Stimulated activated CD8-positive, alpha-beta memory T cell treated with anti-CD3 and anti-CD28 coated beads, Interleukin-12 subunit alpha, Interleukin-12 subunit beta, amount 100 ng/mL, for 4 hours (primary cell): Measurements from ENCODE around the gene ETS2.

Experiments
- DNase-seq: peaks from one replicate; pipeline ENCODE4 v3.0.0-alpha.2; 2020; ENCODE audit warnings: low read depth

ETS2 gene

DNA sequence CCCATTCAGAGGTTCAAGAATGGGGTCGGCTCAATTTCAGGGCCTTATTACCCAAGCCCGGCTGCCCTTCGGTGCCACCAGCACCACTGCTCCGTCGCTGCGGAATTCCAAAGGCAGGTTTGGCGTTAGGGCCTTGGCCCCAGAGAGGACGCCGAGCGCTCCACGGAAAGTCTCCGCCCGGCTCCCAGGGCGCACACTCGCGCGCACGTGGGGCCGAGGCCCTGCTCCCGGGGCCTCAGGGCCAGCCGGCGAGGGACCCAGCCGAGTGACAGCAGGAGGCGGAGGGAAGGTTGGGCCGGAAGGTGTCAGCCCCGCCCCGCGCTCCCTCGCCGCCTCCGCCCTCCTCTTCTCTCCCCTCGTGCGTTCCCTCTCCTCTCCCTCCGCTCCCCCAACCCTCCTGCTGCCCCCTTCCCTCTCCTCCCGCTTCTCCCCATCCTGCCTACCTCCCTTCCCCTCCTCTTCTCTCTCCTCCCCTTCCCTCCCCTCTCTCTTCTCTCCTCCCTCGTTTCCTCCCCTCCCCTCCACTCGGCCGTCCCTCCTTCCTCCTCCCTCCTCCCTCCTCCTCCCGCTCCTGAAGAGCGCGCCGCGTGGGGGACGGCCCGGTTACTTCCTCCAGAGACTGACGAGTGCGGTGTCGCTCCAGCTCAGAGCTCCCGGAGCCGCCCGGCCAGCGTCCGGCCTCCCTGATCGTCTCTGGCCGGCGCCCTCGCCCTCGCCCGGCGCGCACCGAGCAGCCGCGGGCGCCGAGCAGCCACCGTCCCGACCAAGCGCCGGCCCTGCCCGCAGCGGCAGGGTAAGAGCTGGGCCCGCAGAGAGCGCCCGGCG, at the start of gene ETS2:
TSS of gene ETS2 (plus strand) at position 602 of the 825 bp plus-strand sequence. CDS start 4,106 bp downstream, outside the sequence.
- DNase-seq, result peak; percentile 66

DNA sequence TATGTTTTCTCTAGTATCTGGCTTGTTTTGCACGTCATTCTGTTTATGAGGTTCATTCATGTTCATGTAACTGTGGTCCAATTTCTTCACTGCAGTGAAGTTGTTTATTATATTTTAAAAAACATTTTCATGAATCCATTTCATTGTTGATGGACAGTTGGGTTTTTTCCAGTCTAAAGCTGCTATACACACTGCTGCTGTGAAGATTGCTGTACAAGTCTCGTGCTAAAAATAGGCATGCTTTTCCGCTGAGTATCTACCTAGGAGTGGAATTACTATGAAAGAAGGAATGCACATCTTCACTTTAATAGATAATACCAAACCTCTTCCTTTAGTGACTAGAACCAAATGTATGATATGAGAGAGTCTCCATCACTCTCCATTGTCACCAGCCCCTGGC, 49.0 kb upstream of the ETS2 start:
- DNase-seq, result no peak

DNA sequence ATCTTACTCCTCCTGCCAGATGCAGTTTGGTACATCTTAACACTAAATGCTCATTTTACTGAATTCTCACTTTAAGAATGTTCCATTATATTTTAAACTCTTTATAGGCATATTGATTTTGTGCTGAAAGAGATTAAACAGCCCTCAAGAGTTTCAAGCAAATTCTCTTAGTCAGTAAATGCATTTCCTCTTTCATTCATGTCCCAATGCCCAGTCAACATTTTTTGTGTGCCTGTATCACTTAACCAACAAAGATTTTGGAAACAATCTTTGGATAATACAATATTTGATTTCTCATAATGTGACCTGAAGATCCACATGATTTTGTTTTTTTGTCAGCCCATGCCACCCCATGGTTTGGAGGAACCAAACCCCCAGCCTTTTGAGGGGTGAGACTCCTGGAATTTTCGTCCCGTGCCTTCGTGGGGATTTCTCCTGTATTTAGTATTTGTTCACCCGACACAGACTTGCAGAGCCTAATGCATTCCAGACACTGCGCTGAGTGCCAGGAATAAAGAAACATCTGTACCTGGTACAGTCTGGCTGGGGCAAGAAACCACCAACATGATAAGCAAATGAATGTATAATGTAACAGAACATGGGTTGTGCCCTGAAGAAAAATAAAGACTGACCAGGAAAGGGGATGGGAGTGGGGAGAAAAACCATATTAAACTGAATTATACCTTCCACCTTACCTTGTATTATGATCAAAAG, 47.1 kb upstream of the ETS2 start:
- no peak for DNase-seq

DNA sequence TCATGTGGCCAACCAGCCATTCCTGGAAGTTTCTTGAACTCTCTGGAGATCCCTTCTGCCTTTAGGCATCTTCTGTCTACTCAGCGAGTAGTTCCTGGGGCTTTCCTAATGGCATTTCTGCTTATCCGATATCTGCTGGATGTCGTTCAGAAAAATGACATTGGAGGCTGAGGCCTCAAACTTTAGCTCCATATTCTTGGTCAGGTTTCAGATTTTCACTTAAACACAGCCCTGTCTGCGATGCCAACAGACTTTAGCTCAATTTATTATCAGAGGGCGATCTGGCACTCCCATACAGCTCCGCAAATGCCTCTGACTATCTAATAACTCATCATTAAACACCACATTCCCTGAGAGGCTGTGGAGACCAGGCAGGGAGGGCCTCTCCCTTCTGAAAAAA, 46.3 kb upstream of the ETS2 start:
- DNase-seq, result no peak

DNA sequence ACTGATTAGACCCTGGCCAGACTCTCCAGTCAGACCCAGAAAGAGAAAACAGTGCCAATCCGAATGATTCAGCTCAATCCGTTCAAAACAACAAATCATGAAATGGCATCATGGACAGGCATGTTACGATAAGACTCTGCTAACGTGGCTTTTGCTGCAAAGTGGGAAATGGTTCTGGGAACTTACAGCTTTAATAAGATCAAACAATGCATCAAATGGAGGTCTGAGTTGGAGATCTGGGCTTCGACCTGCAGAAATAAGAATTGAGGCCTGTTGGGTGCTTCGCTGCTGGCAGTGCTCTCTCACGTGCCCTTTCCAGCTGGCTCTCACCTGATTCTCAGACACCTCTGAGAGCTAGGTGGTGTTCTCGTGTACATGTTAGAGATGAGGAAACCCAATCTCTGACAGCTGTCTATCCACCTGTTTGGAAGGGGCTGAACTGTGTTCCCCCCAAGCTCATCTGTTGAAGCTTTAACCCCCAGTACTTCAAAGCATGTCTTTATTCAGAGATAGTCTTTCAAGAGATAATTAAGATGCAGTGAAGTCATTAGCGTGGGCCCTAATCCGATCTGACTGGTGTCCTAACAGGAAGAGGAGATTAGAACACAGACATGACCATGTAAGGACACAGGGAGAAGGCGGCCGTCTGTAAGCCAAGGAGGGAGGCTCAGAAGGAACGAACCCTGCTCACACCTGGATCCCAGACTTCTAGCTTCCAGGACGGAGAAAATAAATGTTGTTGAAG, 45.5 kb upstream of the ETS2 start:
- no peak for DNase-seq

DNA sequence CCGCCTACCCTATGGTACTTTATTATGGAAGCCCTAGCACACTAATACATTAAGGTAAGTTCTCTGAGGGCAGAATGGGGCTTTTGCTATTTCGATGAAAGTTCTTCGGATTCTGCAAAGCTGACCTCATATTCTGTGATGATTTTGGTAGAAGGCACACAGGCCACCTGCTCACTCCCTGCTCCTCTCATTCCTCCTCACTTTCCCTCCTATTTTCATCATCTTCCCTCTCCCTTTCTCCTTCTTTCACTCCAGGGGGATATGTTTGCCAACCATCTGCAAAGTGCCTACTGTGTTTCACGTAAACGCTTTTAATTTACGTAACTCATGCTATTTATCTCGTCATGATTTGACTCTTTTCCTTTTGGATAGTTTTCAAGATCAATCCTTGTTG, 45.0 kb upstream of the ETS2 start:
- no peak for DNase-seq

DNA sequence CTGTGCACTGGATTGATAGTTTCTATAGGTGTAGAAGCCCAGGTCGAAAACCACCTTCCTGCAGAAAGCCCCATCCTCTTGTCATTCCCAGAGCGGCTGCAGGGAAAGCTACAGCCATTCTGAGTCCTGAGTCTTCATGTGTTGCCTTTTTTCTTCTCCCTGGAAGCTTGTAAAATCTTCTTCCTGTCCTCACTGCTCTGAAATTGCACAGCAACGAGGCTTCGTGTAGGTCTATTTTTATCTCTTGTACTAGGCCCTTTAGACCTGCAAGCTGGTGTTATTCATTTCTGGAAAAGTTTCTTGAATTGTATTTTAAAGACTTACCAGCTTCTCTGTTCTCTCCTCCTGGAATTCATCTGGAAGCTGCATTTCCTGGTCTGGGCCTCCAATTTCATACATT, 44.2 kb upstream of the ETS2 start:
- DNase-seq, result no peak

DNA sequence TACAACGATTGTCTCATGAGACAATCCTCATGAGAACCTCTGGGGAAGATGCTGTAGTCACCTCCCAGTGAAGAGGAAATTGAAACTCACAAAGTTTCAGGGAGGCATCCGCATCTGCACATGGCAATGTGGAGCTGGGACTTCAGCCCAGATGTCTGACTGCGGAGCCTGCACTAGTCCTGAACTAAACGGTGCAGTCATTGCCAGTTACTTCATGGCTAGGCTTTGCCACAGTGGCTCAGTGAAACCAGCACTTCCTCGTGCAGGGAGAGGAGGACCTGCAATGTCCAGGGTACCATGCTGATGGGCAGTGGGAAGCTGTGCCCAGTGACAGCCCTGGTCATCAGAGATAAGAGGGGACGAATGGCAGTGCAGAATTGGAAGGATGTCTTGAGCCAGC, 40.7 kb upstream of the ETS2 start:
- DNase-seq, result no peak

DNA sequence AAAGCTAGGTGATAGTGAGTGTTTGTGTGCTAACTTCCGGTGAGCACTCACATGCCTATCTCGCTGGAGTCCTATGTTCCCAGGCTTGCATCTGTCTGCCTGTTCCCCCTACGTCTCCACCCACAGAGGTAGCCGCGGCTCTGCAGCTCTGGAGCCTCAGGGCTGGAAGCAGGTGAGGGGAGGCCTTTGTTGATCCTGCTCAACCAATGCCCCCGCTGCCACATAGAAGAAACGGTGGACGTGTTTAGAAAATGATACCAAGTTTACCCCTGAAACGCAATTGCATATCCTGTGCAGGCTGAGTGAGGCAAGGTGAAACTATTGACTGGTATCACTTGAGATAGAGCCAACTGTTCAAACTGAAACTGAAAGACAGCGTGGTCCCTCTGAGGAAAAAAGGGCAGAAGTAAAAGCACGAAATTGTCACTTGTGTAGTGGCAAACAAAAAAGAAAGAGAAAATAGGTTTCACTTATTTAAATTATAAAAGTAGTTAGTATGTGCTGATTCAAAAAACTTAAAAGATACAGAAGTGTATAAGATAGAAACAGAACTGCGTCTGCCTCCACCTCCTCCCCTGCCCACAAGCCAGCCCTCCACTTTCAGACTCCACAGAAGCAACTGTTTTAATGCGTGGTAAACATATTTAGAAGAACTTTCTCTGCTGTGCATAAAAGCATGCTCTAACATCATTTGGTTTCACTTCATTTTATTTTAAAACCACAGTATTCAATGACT, 38.6 kb upstream of the ETS2 start:
- DNase-seq, result peak; percentile 10

DNA sequence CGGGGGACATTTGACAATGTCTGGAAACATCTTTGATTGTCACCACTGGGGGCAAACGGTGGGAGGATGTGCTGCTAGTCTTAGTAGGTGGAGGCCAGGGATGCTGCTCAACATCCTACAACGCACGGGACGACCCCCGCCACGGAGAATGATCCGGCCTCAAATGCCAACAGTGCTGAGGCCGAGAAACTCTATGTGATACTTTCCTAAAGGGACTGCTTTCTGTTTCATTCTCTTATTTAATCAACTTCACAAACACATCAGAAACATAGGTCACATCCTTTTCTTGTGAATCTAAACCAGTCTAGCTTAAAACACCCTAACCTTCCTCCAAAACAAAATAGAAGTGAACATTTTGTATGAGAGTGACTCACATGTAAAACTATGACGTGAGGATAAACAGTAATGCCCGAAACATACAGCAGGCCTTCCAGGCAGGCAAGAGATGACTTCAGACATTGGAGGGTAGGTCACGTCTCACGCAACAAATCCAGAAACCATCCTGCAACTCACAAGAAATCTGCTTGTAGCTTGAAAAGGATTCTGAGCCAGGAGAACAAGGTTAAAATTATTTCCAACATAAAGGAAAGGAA, 37.2 kb upstream of the ETS2 start:
- DNase-seq, result peak; percentile 11

DNA sequence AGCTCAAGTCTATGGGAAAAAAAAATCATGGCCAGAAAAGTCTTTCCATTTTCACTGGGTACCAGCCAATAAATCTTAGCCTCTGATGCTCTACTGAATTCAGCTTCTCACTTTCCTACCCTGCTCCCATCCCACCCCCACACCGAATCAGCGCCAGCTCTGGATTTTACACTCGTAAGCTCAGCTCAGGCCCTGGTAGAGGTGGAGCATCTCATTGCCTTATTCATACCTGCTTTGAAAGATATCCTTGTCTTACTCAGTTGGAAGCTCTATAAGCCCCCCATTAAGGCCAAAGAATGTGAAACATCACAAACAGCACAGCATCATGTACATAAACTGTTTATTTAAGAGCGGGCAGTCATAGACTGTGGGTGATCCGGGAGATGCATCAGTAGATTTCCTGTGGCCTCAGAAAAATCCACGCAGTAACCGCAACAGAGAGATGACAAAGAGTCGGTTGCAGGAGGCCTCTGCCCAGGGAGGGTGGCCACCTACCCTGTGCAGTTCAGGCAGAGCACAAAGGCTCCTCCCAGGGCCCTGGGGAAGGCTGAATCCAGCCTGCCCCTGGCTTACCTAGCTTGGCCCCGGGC, 36.4 kb upstream of the ETS2 start:
- DNase-seq, result no peak

DNA sequence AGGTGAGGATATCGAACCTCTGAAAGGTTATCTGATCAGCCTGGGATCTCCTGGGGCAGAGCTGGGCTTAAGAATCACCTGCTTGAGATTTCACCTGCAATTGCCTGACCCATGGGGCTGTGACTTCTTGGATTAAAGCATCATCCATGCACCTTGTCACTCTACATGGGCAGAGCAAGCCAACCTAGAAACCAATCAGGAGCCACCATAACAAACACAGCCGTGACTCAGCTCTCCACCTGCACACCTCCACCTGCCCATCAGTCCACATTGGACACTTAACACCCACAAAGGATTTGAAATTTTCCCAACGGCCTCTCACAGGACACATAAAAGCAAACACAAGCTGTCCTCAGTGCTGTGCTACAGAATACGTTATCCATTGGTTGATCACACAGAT, 35.1 kb upstream of the ETS2 start:
- no peak for DNase-seq

DNA sequence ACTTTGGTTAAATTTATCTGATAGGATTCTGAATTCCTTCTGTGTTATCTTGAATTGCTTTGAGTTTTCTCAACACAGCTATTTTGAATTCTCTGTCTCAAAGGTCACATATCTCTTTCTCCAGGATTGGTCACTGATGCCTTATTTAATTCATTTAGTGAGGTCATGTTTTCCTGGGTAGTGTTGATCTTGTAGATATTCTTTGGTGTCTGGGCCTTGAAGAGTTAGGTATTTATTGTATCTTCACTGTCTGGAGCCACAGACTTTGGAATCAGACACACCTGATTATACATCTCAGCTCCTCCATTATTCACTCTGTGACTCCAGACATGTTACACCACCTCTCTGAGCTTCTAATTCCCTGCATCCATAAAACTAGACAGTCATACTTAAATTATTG, 34.2 kb upstream of the ETS2 start:
- DNase-seq, result no peak

DNA sequence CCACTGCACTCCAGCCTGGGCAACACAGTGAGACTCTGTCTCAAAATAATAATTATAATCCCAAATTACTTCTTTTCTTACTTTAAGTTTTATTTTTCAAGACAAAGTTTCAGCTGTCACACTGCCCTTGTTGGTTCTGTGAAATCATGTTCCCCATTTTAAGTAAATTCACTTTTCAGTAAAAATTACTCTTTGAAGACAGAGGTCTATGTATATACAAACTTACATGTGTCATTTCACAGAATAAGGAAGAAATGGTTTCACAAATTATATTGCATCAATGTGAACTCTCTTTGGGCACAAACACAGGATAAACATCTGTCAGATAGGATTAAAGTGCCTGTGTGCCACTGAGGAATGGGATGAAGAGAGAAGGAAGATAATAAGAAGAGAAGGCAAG, 33.1 kb upstream of the ETS2 start:
- no peak for DNase-seq

DNA sequence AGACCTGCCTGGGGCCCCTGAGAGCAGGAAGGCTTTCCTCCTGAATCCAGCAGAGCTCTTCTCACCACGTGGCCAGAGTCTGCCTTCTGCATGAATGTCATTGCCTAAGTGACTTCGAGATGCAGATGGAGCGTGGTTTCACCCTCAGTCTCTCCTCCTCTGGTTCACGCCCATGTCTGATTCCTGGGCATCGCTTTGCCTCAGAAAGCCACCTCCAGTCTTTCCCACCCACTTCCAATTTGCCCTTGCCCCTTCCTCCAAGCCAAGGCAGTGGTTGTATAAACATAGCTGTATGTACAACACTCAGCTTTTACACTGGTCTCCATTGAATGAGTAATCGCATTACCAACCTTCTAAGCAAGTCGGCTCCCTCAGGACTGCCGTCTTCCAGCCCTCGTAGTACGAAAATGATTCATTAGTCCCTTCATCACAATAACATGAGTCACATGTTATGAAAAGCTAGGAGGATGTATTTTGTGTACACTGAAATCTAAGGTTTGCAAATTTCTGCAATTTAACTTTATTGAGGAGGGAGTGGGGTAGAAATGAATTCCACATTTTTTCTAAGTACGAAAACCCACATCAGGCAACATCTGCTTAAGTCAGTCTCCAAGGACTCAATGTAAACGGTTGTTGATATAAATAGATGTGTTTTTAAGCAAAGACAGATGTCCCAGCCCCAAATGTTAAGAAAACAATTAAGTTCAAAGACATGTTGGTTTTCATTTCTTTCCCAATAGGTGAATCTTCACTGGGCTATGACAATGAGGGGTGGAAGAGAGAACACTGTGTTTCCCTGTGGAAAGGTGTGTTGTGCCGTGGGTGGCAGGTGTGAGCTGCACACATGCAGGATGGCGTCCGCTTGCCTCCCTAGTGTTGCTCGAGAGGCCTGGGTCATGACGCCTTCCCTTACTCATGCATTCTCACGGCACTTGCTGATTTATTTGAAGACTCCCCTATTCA, 32.3 kb upstream of the ETS2 start:
- DNase-seq, result no peak

DNA sequence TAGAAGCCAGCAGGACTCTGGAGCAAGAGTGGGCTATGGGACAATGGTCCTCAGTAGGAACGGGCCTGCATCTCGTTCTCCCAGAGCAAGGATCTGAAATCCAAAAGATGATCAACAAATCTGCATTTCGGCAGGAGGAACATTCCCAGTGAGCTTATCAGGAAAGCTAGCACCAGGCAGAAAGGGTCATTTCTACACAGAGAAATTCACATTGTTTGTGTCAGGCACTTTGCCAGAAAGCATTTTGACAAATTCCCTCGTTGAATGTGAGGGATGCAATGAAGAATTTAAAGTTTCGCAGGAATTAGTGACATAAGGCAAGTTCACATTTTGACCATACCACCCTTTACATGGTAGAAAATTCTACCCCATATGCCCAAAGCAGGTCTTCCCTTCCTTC, 31.6 kb upstream of the ETS2 start:
- DNase-seq, result no peak

DNA sequence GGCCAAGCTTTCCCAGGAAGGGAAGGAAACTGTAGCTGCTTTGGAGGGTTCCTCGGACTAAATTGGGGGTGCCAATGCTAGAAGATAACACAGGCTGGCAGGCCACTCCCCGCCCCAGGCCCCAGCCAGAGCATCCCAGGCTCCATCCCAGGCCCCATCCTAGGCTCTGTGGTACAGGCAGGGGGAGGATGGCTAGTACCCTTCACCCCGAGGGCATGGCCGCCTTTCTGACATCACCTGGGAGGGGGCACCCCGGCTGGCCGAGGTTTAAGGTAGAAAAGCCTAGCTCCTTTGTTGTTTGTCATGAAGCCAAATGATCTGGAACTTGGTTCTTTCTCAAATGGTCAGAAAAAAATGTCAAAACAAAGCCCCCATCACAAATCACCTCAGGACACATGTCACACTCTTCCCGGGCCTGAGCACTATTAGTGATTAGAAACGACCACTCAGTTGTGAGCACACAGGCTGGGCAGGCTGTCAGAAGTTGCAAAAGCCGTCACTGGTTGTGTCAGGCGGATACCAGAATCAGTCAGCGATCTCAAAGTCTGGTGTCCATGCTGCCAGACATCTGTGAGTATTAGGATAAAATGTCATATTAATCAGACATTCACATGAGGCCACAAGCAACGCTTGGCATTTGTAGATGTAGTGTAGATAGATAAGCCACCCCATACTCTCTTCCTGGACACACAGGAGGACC, 31.0 kb upstream of the ETS2 start:
- no peak for DNase-seq

DNA sequence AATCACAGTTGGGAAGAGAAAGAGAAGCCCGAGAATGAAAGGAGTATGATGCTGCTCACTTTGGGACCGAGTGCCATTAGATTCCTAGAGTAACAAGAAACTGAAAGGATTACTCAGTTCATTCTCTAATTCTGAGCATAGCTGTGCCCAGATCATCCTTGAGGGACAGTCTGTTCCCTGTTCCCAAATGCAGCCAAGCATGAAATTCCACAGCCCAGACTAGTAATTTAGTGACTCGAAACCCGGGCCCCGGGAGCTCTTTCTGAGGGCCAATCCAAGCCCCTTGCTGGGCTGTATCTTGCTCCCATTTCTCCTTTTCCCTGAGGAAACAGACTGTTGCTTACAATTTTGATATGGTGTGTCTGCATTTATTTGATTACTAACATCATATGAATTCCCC, 30.0 kb upstream of the ETS2 start:
- no peak for DNase-seq

DNA sequence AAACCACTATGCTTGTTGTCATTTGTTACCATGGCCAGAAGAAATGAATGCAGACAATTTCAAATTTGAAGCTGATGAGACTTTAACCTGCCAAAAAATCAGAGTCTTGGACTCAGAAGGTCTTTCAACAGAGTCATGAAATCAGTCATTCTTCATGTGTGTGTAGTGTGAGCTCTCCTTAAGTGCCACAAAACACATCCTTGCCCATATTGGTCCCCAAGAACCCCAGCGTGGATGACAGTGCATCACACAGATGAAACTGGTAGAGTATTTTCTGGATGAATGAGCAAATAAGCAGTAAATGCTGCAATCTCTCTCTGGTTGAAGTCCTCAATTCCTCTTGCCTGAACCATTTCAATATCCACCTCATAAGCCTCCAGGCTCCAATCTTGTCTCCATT, 28.7 kb upstream of the ETS2 start:
- DNase-seq, result no peak

DNA sequence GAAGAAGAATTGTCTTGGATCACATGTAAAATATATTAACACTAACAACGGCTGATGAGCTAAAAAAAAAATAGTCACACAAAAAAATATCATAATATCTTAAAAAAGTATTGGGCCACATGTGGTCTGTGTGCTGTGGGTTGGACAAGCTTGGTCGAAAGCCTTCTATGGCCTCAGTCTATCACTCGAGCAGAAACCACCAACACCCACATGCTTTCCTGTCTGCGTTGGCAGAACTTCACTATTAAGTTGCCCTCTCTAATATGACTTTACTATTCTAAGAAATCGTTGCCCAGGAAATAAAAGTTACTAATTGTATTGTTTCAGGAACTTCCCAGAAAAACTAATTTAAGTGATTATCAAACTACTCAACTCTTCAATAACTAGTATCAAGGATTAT, 28.2 kb upstream of the ETS2 start:
- DNase-seq, result no peak
